Hepatocyte (in vitro differentiated cells): ENCODE data around the gene OR2H1.

Experiments used
- CTCF ChIP-seq: fragments of 200-600 bp; sonication (generic); IDR thresholded peaks from 2 replicates; pipeline ENCODE4 v1.5.1; 2016; ENCODE audit warnings: antibody characterized with exemption, mild to moderate bottlenecking; ENCODE audit not compliant: poor library complexity
- EZH2 ChIP-seq: fragments of 200-600 bp; sonication (generic); IDR thresholded peaks from 2 replicates; pipeline ENCODE4 v1.6.1; 2016; ENCODE audit warnings: antibody characterized with exemption, mild to moderate bottlenecking, borderline replicate concordance

GRCh38 chr6:29487131-29487530 is 30.2 kb downstream of the OR2H1 start:
- TF ChIP-seq CTCF (no peak), EZH2 (no peak)
